Type B pancreatic cell (in vitro differentiated cells): Measurements from ENCODE around the gene KAZN. TPM values are rescaled to one million over a fixed set of nuclear protein-coding genes. Genes with fewer than 3 reads are reported as not detected.

Experiments
- DNase-seq: peaks from one replicate; pipeline ENCODE4 v3.0.0; 2021; ENCODE audit warnings: mixed read lengths; ENCODE audit not compliant: unreplicated experiment; ENCODE audit errors: extremely low spot score
- H3K27ac Mint-ChIP-seq: 2 replicates; pipeline ENCODE4 v1.8.0; 2021; ENCODE audit warnings: mild to moderate bottlenecking, mixed read lengths
- H3K27me3 Mint-ChIP-seq: 2 replicates; pipeline ENCODE4 v1.8.0; 2021; ENCODE audit warnings: mixed read lengths
- H3K36me3 Mint-ChIP-seq: 2 replicates; pipeline ENCODE4 v1.8.0; 2021; ENCODE audit warnings: mixed read lengths
- H3K4me1 Mint-ChIP-seq: one replicate; pipeline ENCODE4 v1.8.0; 2021; ENCODE audit warnings: mixed read lengths; ENCODE audit not compliant: unreplicated experiment
- H3K4me3 Mint-ChIP-seq: 2 replicates; pipeline ENCODE4 v1.8.0; 2021; ENCODE audit warnings: mild to moderate bottlenecking, mixed read lengths
- H3K9me3 Mint-ChIP-seq: 2 replicates; pipeline ENCODE4 v1.8.0; 2021; ENCODE audit warnings: mixed read lengths
- CTCF ChIP-seq: fragments of 200-600 bp; sonication (generic); conservative IDR thresholded peaks from 2 replicates; pipeline ENCODE4 v1.5.0; 2021; ENCODE audit warnings: antibody characterized with exemption, mild to moderate bottlenecking
- total RNA-seq: library from RNA; stranded (reverse); gene quantifications from 2 replicates; pipeline ENCODE4 v1.2.1, GENCODE V29; 2021; ENCODE audit warnings: low replicate concordance

Gene KAZN
- total RNA-seq, 1 donor from 2014 or later, result 33.7 TPM

GRCh38 chr1:14760780-14761179 is 162.3 kb downstream of the KAZN start:
- Mint-ChIP-seq H3K27ac (peak overlapping the region; percentile 85), H3K36me3 (peaks cover 4% of the 10 kb centered on the region)

DNA sequence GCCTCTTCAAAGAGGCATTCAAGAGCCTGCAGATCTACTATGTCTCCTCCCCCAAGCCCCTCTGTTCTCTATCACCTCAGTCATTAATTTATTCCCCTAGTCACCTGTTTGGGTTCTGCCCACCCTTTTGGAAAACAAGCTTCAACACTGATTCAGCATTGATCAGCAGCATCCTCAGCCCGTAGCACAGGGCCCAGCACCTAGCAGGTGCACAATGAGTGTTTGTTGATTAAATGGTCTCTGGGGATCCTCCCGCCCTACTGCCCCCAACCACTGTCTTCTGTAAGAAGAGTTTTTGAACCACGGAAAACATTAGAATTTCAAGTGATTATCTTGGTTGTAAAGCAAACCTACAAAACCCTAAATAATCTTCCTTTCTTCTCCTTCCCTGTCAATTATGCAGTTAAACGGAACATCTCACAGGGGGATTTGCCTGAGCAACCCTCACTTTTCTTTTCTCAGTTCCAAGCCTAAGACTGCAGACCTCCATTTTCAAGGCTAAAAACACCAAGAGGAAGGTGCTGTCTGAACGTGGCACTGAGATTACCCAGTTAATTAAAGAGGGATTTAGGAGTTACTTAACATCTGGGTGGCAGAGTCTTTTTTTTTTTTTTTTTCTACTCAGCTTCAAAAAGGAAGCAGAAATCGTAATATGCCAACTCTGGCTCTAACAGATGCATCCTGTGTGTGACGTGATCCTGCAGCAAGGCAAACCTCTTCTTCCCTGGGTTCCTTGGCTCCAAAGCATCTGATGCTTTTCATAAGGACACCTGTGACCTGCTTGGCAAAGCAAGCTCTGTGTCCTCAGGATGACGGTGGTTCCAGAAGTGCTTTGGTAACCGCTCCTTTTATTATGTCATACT is 163.0 kb downstream of the KAZN start:
- H3K4me1 Mint-ChIP-seq, result peaks cover 39% of the 10 kb centered on the region
- peaks cover 4% of the 10 kb centered on the region for H3K36me3 Mint-ChIP-seq
- no peak for DNase-seq
- H3K4me3 Mint-ChIP-seq, result no peak overlapping the region
- peaks cover 5% of the 10 kb centered on the region for H3K9me3 Mint-ChIP-seq
- H3K27me3 Mint-ChIP-seq, result no peaks in the 10 kb centered on the region
- no peak for TF ChIP-seq CTCF
- H3K27ac Mint-ChIP-seq, result no peak overlapping the region

More at GRCh38 chr1:14760780-14761179, 162.3 kb downstream of the KAZN start:
- DNase-seq, result no peak
- Mint-ChIP-seq H3K27me3 (no peaks in the 10 kb centered on the region), H3K4me3 (no peak overlapping the region), H3K9me3 (peaks cover 5% of the 10 kb centered on the region), H3K4me1 (peaks cover 46% of the 10 kb centered on the region)
- TF ChIP-seq CTCF, result no peak

- Mint-ChIP-seq H3K9me3 (peaks cover 5% of the 10 kb centered on the region), H3K27ac (no peak overlapping the region), H3K36me3 (peaks cover 4% of the 10 kb centered on the region), H3K4me1 (peaks cover 25% of the 10 kb centered on the region), H3K4me3 (no peak overlapping the region), H3K27me3 (no peaks in the 10 kb centered on the region)
- TF ChIP-seq CTCF, result no peak
- DNase-seq, result no peak
Measured at GRCh38 chr1:14763977-14764376, 165.5 kb downstream of the KAZN start.

- no peak for DNase-seq
- H3K4me1 Mint-ChIP-seq, result peaks cover 12% of the 10 kb centered on the region
- no peak overlapping the region for H3K27ac Mint-ChIP-seq
- H3K4me3 Mint-ChIP-seq, result no peak overlapping the region
- no peak for TF ChIP-seq CTCF
- H3K36me3 Mint-ChIP-seq, result peaks cover 4% of the 10 kb centered on the region
- no peaks in the 10 kb centered on the region for H3K27me3 Mint-ChIP-seq
- H3K9me3 Mint-ChIP-seq, result peaks cover 5% of the 10 kb centered on the region
Measured at GRCh38 chr1:14765773-14766172, 167.3 kb downstream of the KAZN start.

DNA sequence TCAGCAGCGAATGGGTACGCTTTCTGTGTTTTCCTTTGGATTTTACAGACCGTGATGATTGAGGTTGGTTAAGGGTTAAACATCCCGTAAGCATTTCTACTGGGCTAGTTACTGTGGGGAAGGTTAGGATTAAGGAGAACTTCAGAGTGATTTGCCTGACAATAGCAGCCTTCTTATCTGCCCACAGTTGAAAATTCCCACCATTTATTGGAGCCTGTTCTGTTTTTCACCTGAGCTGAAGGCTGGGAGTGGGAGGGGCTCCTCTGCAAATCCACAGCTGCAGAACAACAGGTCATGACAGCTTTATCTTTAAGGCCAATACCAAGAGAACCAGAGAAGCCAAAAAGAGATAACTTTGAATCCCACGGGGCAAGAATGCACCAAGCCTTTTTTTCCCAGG is 168.6 kb downstream of the KAZN start:
- TF ChIP-seq CTCF, result no peak
- no peak for DNase-seq
- H3K27me3 Mint-ChIP-seq, result no peaks in the 10 kb centered on the region
- no peaks in the 10 kb centered on the region for H3K9me3 Mint-ChIP-seq
- peaks cover 4% of the 10 kb centered on the region for H3K36me3 Mint-ChIP-seq
- peaks cover 8% of the 10 kb centered on the region for H3K4me1 Mint-ChIP-seq
- H3K27ac Mint-ChIP-seq, result no peak overlapping the region
- no peak overlapping the region for H3K4me3 Mint-ChIP-seq
